ENCODE results near the gene MIXL1.

MIXL1 gene

GRCh38 chr1:226187380-226187779 is 36.1 kb upstream of the MIXL1 start:
- H3K79me2 ChIP-seq (ENCODE audit: insufficient read depth, low read length) = peaks cover 35% of the 10 kb centered on the region
- peaks cover 36% of the 10 kb centered on the region for H3K4me1 ChIP-seq (ENCODE audit: insufficient read depth, low read length, severe bottlenecking)
- no peaks in the 10 kb centered on the region for H3K27me3 ChIP-seq (ENCODE audit: insufficient read depth, low read length)
- H3K4me3 ChIP-seq (ENCODE audit: low read depth, low read length, poor library complexity, severe bottlenecking) = peak overlapping the region; percentile 96
- peak overlapping the region; percentile 87 for H3K9ac ChIP-seq (ENCODE audit: low read length)
- no peaks in the 10 kb centered on the region for H4K20me1 ChIP-seq (ENCODE audit: insufficient read depth, low read length)
- H3K36me3 ChIP-seq (ENCODE audit: insufficient read depth, low read length) = peaks cover 8% of the 10 kb centered on the region; the same call in 1 of the 2 replicates
- H3K27ac ChIP-seq (ENCODE audit: low read depth, low read length, poor library complexity, severe bottlenecking) = peak overlapping the region; percentile 78
- TF ChIP-seq CTCF (IDR thresholded peaks at IDR 0.05; ENCODE audit: low read length) (no peak), EZH2 (IDR thresholded peaks at IDR 0.05; ENCODE audit: borderline replicate concordance, low read length) (no peak)
- H2AFZ ChIP-seq (ENCODE audit: low read length) = no peak overlapping the region
- peak overlapping the region; percentile 71 for H3K4me2 ChIP-seq (ENCODE audit: low read length)
- no peaks in the 10 kb centered on the region for H3K9me2 ChIP-seq (ENCODE audit: low read depth, low read length)
- no peaks in the 10 kb centered on the region for H3K9me3 ChIP-seq (ENCODE audit: low read length)
- H3F3A ChIP-seq (ENCODE audit: insufficient read depth, low read length) = no peaks in the 10 kb centered on the region

DNA sequence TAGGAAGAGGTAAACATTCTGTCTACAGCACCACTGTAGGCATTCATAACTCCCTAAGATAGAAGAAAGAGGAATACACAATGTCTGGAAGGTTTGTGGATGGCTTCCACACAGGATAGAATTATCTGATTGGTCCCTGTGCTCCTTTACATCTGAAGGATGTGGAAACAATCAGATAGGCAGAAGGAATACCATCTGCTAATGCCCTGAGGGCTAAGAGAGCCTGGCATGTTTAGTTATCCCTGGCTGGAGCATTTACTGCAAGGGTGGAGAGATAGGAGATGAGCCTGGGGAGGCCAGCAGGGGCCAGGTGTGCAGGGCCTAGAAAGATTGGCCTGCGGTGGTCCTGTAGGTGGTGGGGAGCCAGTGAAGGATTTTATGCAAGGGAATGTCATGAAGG is 28.3 kb upstream of the MIXL1 start:
- H3K9ac ChIP-seq (ENCODE audit: low read length) = no peak overlapping the region
- no peaks in the 10 kb centered on the region for H3K9me2 ChIP-seq (ENCODE audit: low read depth, low read length)
- H3F3A ChIP-seq (ENCODE audit: insufficient read depth, low read length) = no peaks in the 10 kb centered on the region
- H3K9me3 ChIP-seq (ENCODE audit: low read length) = no peaks in the 10 kb centered on the region
- H3K36me3 ChIP-seq (ENCODE audit: insufficient read depth, low read length) = no peaks in the 10 kb centered on the region
- no peak overlapping the region for H3K4me2 ChIP-seq (ENCODE audit: low read length)
- H4K20me1 ChIP-seq (ENCODE audit: insufficient read depth, low read length) = no peaks in the 10 kb centered on the region
- no peaks in the 10 kb centered on the region for H3K79me2 ChIP-seq (ENCODE audit: insufficient read depth, low read length)
- no peaks in the 10 kb centered on the region for H3K27me3 ChIP-seq (ENCODE audit: insufficient read depth, low read length)
- H3K27ac ChIP-seq (ENCODE audit: low read depth, low read length, poor library complexity, severe bottlenecking) = no peak overlapping the region
- no peak overlapping the region for H2AFZ ChIP-seq (ENCODE audit: low read length)
- H3K4me3 ChIP-seq (ENCODE audit: low read depth, low read length, poor library complexity, severe bottlenecking) = no peak overlapping the region
- peaks cover 4% of the 10 kb centered on the region for H3K4me1 ChIP-seq (ENCODE audit: insufficient read depth, low read length, severe bottlenecking)
- TF ChIP-seq CTCF (IDR thresholded peaks at IDR 0.05; ENCODE audit: low read length) (no peak), EZH2 (IDR thresholded peaks at IDR 0.05; ENCODE audit: borderline replicate concordance, low read length) (no peak)

DNA sequence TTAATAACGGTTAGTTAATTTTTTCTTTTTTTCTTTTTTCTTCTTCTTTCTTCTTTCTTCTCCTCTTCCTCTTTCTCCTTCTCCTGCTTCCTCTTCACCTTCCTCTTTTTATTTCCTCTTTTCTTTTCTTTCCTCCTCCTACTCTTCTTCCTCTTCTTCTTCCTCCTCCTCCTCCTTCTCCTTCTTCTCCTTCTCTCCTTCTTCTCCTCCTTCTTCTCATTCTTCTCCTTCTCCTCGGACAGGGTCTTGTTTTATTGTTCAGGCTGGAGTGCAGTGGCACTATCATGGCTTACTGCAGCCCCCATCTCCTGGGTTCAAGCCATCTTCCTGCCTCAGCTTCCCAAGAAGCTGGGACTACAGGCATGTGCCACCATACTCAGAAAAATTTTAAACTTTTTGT is 23.5 kb upstream of the MIXL1 start:
- H3K4me3 ChIP-seq (ENCODE audit: low read depth, low read length, poor library complexity, severe bottlenecking) = no peak overlapping the region
- H3K79me2 ChIP-seq (ENCODE audit: insufficient read depth, low read length) = no peaks in the 10 kb centered on the region
- no peaks in the 10 kb centered on the region for H3K27me3 ChIP-seq (ENCODE audit: insufficient read depth, low read length)
- H3K36me3 ChIP-seq (ENCODE audit: insufficient read depth, low read length) = no peaks in the 10 kb centered on the region
- TF ChIP-seq CTCF (IDR thresholded peaks at IDR 0.05; ENCODE audit: low read length) (no peak), EZH2 (IDR thresholded peaks at IDR 0.05; ENCODE audit: borderline replicate concordance, low read length) (no peak)
- H4K20me1 ChIP-seq (ENCODE audit: insufficient read depth, low read length) = no peaks in the 10 kb centered on the region
- no peak overlapping the region for H2AFZ ChIP-seq (ENCODE audit: low read length)
- H3F3A ChIP-seq (ENCODE audit: insufficient read depth, low read length) = no peaks in the 10 kb centered on the region
- H3K9me3 ChIP-seq (ENCODE audit: low read length) = no peaks in the 10 kb centered on the region
- no peak overlapping the region for H3K4me2 ChIP-seq (ENCODE audit: low read length)
- H3K9ac ChIP-seq (ENCODE audit: low read length) = no peak overlapping the region
- no peak overlapping the region for H3K27ac ChIP-seq (ENCODE audit: low read depth, low read length, poor library complexity, severe bottlenecking)
- H3K4me1 ChIP-seq (ENCODE audit: insufficient read depth, low read length, severe bottlenecking) = peaks cover 20% of the 10 kb centered on the region
- no peaks in the 10 kb centered on the region for H3K9me2 ChIP-seq (ENCODE audit: low read depth, low read length)
